ENCODE results near the gene KRT13.

KRT13 gene

DNA sequence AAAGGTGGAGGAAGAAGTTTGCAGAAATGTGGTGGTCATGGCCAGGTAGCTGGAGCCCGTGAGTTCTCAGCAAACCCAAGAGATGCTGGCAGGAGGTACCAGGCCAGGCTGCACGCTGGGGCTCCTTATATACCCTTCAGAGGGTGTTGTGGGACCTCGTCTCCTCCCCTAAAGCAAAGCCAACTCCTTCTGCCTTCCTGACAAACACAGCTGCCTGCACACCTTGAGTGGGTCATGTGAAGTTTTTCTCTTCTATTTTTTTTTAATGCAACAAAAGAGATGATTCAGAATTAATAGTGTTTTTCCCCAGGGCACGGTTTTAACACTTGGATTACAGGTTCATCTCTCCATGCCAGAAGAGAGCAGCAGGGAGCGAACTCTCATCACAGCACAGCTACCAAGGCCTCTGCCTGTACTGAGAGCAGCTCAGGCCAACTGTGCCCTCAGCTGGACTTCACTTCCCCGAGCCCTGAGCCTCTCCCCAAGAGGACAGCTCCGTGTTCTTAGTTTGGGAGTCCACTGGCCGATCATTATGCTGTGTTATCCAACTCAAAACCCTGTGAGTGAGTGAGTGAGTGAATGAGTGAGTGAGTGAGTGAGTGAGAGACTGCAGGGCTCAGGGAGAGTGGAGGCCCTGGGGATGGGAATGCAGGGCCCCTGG, 13.5 kb upstream of the KRT13 start, which contains the start of gene KRT15:
TSS of gene KRT15 (minus strand) at position 102 of the 661 bp plus-strand sequence. CDS start at position 39, 63 bp downstream.
- no peak for DNase-seq

GRCh38 chr17:41518031-41518430, 12.6 kb upstream of the KRT13 start:
- DNase-seq, result no peak

DNA sequence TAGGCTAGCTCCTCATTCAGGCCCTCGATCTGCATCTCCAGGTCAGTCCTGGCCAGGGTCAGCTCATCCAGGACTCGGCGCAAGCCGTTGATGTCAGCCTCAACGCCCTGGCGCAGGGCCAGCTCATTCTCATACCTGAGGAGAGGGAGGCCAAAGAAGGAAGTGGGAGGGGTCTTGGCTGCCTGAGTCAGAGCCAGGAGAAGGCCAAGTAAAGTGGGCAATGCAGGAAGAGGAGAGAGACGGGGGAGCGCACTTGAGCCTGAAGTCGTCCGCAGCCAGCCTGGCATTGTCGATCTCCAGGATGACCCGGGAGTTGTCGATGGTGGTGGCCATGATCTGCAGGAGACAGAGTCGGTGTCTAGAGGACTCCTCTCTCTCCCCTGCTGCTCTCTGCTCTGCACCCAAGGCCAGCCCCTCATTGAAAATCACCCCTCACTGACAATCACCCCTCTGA, 11.4 kb upstream of the KRT13 start:
- DNase-seq, result no peak

DNA sequence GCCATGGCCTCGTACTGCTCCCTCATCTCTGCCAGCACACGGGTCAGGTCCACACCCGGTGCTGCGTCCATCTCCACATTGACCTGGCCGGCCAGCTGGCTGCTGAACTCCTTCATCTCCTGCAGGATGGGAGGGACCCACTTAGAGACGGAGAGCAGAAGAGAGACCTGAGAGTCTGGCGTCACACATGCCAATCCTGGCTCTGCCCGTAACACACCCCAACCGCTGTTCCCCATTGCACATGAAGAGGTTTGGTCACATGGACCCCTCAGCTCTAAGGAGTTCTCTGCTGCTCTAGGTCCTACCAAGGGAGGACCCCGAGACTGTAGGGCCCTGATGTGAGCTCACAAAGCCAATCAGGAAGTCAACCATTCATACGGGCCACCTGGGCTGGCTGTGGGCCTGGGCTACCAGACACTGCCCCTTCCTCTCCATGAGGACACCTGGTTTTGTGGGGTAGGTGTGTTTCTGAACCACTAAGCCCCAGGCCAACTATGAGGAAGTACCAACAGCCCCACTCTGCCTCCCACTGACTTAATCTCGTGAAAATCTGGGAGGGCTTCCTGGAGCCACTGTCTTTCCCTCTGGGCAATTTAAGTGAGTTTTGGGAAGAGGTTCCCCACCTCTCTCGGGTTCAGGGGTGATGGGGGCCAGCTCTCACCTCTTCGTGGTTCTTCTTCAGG, 10.9 kb upstream of the KRT13 start:
- DNase-seq, result no peak

GRCh38 chr17:41513168-41513547, 7.7 kb upstream of the KRT13 start:
- no peak for DNase-seq

DNA sequence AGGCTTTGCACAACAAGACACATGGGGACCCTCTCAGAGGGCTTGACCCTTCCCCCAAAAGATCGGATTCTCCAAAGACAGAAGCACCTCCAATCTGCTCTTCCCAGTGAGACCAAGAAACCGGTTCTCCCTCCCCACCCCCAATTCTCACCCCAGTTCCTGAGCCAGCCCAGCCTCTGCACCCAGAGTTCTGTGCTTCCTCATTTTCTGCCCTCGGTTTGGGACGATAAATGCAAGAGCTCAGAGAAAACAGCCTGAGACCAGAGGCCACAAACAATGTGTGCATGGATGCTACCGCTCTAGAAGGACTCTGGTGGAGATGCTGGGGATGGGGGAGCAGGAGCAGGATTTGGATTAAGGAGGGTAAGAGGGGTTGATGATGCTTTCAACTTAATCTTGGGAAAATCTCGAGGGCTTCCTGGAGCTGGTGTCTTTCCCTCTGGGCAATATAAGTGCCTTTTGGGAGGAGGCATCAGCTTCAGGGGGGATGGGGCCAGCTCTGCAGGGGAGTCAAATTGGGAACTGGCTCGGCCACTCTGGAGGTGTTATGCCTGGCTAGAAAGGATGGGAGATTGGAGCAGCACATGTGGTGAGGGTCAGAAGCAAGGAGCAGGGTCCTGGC, 7.2 kb upstream of the KRT13 start:
- no peak for DNase-seq

GRCh38 chr17:41511716-41512115, 6.3 kb upstream of the KRT13 start:
- DNase-seq, result no peak

- no peak for DNase-seq
Measured at GRCh38 chr17:41511116-41511515, 5.7 kb upstream of the KRT13 start.

DNA sequence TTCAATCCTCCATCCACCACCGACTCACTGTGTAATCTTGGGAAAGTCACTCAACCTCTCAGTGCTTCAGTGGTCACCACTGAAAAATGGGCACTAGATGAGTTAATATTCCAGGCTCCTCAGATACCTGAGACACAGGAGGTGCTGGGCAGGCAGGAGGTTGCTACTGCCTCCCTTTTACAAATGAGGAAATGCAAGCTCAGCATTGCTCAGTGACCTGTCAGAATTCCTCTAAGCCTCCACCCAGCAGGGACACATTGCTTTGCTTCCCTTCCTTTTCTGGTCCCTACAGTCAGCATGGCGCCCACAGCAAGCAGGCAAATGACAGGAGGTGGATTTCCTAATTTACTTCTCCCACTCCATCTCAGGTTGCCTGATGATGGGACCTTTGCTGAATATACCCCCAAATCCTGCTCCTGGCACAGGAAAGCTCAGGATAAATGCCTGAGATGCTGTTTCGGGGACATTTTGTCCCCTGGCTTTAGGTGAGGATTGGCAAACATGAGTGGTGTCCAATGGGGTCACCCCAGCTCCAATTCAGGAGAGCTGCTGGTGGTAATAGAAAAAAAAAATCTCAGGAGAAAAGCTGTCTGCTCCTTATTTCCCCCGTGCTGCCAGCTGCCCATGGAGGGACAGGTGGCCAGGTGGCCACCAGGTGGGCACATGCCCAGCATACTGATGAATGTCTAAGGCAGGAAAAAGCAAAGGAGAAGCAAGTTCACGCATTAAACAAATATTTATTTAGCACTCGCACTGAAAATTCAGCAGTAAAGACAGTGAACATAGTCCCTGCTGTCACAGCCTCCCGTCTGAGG, 5.0 kb upstream of the KRT13 start:
- no peak for DNase-seq

DNA sequence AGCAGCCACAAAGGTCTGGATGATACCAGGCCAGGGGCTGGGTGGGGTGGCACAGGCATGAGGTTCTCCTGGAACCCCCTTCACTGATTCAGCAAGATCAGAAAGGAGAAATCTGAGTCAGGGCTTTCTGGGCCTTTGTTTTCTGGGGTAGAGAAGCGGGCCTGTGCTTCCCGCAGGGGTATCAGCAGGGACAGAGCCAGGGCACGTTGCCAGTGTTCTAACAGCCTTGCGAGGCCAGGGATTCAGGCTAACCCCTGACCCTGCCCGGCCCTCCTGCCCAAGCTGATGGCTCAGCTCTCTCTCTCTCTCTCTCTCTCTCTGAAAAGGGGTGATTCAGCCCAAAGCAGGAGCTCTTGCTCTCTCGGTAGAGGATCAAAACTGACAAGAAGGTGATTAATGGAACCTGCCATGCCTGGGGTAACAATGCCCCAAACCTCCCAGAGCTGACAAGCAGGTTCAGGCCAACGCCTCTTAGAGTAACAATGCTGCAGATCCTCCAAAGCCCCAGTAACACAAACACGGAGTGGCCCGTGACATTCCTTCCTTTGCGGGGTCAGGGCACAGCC, 2.0 kb upstream of the KRT13 start:
- no peak for DNase-seq

DNA sequence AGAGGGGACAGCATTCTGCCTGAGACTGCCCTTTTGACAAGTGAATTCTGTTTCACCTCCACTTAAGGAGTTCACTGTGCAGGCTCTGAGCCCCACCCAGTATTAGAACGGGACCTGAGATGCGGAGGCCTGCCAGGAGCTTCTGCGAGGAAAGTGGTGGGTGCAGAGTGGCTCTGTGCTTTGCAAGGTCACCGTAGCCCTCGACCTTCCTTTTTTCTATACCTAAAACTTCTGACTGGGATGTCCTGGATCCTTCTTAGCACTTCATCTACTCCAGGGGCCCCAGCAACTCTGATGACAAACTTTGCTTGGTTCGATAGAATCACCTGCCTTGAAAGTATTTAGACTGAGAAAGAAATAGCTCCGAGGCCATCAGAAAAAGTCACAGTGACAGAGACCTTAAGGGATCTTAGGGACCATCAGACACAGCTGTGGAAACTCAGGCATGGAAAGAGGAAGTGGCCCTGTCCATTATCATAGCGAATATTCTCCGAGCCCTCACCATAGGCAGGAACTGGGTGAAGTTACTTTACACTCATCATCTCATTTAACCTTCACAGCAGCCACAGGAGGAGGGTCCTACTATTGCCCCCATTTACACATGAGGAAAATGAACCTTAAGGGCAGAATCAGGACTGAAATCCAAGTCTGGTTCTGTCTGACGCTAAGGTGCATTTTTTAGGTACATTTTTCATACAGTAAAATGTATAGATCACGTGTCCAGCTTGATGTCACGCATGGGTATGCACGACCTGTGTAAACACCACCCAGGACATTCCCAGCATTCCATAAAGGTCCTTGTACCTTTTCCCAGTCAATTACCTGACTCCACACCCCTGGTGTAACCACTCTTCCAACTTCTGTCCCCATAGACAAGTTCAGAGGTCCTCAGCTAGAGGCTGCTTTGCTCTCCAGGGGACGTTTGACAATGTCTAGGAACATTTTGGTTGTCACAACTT, 676 bp upstream of the KRT13 start:
- no peak for DNase-seq

GRCh38 chr17:41504246-41504977, 1.0 kb downstream of the KRT13 start:
- no peak for DNase-seq

- no peak for DNase-seq
Measured at GRCh38 chr17:41503202-41503601, 2.2 kb downstream of the KRT13 start.

DNA sequence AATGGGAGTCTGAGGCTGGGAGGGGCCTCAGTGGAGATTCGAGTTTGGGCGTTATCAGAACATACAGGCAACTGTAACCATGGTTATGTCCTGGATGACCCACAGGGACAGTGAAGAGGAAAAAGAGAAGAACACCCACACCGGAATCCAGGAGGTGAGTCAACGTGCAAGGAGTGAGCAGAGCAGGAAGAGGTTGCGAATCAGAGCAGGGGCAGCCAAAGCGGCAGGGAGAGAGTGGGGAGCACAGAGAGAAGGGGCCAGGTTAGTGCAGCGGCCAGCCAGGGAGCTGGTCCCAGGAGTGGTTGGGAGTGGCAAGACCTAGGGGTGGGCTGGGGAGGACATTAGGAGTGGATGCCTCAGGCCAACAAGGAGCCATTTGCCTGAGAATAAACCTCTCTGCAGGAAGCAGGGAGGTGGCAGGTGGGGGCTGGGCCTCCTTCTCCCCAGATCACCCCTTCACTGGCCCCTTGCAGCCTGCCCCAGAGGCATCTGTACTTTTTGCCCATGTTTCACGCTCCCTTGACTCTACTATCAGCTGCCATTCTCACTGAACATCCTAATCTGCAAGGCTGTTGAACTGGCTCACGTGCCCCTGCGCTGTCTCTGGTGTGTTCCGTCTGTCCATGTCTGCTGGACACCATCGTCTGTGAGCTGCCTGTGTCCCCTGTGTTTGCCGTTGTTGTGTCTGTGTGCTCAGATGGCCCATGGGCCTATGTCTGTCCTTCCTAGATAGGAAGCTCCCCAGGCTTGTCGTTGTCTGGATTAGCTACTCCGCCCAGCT, 5.1 kb downstream of the KRT13 start:
- no peak for DNase-seq

DNA sequence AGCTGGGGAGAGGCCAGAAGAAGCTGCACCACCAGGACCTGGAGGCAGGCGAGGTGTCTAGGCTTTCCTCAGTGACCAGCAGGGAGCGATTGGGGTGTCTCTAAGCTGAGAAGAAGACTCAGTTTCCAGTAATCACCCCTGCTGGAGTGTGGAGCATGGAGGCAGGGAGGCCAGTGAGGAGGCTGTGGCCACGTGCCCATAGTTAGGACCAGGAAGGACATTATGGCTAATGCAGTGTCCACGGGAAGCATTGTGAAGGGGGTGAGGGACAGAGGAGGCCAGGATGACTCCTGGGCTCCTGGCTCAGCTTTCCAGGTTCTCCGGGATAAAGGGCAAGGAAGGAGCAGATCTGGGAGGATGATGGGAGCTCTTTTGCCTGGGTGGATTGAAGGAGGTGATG, 5.7 kb downstream of the KRT13 start:
- no peak for DNase-seq

DNA sequence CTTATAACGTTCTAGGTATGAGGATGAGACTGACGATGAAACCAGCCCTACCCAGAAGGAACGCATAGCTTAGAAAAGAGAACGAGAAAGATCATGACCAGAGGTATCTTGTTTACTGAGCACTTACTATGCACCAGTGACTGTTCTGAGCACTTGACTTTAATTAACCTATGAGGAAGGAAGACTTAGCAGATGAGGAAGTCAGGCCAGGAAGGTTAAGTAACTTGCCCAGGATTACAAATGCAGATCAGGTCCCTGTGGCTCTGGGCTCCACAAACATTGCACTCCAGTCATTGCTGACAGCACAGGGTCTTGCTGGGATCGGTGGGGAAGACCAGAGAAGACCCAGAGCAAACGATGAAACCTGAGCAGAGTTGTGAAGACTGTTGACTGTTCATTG, 7.1 kb downstream of the KRT13 start:
- peak; percentile 21 for DNase-seq

GRCh38 chr17:41496803-41497484, 8.5 kb downstream of the KRT13 start:
- peak; percentile 7 for DNase-seq

- DNase-seq, result no peak
Measured at GRCh38 chr17:41494524-41494923, 10.9 kb downstream of the KRT13 start.

DNA sequence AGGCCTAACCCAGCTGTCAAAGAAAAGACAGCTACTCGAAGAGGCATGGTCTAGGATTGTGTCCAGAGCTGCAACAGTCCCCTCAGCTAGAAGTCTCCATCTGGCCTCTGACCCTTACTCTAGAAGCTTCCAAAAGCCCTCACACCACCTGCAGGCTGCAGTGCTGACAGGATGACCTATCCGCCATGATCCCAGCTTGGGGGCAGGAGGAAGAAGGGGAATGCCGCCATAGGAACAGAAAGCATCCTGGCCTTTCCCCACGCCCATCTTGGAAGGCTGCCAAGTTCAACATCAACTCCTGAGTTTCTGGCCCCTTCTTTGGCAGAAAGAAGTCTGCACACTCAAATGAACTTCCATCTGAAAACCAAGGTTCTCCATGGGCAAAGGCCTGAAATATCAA, 12.6 kb downstream of the KRT13 start:
- DNase-seq, result no peak

DNA sequence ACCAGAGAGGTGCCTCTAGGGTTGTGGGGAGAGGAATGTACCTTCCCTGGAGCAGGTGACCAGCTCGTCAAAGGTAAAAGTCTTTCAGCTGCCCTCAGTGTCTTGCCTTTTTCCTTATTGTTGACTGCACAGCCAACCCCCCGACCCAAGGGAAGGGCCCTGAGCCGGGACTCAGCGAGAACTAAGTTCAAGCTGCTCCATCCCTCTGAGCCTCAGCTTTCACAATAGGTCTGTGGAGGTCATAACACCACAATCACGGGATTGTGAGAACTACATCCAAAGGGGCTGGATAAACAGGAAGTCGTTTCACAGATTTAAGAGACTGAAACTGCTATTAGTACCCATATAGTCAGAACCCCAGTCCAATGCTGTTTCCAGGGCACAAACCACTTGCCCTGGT, 13.1 kb downstream of the KRT13 start:
- no peak for DNase-seq

All from GF-D8 (cell line).